HG02943 (cell line): Measurements from ENCODE around the gene FCRL2.

ENCODE experiments used
- ATAC-seq: cut with Tn5 transposase; IDR thresholded peaks from one replicate; pipeline ENCODE4 v1.9.1; 2021; ENCODE audit warnings: mild to moderate bottlenecking, low read depth, moderate library complexity; ENCODE audit not compliant: unreplicated experiment

FCRL2 gene

DNA sequence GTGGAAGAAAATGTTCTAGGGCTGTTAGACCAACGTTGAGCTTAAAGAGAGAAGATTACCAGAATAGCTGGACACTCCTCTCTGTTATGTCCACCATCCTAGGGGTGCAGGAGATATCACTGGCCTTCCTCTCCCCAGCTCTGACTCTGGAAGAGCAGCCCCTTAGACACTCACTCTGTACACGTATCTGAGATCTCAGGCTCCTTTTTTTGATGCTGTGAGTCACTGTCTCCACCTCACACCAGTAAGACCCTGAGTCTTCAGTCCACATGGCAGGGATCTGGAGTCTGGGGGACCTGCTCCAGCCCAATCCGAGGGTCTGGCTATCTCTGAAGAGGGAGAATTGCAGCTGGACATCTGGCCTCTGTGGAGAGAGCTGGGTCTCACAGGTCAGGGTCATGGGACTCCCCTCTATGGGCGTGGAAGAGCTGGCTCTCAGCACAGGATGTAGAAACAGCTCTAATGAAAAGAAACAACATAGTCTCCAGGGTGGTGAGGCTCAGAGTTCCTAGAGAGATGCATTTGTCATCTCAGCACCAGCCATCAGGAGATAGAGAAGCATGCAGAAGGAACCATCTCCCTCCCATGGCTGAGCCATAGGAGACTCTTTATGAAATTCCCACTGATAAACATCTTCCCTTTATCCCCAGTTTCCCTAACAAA is 79.8 kb downstream of the FCRL2 start:
- ATAC-seq, result no peak
